ENCODE results near the gene HCN2.

Gene HCN2

GRCh38 chr19:589693-590395 is at the start of gene HCN2:
Gene HCN2 (plus strand): TSS chr19:589881. CDS start chr19:589946, 65 bp downstream.
- DNase-seq, result no peak

DNA sequence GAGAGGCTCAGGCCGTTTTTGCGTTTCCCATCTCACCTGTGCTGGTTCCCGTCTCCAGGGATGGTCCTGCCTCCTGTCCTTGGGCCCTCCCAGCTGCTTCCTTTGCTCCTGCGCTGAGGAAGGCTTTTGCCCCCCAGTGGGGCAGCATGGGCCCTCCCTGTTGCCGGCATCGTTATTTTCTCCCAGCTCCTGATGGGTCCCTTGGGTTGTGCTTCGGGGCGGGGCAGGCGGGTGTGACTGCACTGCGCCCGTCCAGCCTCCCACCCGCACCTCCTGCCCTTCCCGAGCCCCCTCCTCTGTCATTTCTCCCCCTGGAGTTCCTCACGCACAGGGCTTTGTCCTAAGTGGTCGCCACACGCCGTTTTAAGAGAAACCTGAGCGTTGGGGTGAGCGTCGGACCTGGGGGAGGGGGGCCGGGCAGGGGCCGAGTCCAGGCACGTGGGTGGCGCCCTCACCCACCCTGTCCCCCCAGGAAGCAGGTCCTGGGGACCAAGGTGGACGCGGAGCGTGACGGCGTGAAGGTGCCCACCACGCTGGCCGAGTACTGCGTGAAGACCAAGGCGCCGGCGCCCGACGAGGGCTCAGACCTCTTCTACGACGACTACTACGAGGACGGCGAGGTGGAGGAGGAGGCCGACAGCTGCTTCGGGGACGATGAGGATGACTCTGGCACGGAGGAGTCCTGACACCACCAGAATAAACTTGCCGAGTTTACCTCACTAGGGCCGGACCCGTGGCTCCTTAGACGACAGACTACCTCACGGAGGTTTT is 48.6 kb upstream of the HCN2 start:
- no peak for DNase-seq

DNA sequence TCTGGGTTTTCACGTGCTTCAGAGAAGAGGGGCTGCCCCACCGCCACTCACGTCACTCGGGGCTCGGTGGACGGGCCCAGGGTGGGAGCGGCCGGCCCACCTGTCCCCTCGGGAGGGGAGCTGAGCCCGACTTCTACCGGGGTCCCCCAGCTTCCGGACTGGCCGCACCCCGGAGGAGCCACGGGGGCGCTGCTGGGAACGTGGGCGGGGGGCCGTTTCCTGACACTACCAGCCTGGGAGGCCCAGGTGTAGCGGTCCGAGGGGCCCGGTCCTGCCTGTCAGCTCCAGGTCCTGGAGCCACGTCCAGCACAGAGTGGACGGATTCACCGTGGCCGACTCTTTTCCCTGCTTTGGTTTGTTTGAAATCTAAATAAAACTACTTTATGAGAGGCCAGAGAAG is 48.0 kb upstream of the HCN2 start:
- no peak for DNase-seq

DNA sequence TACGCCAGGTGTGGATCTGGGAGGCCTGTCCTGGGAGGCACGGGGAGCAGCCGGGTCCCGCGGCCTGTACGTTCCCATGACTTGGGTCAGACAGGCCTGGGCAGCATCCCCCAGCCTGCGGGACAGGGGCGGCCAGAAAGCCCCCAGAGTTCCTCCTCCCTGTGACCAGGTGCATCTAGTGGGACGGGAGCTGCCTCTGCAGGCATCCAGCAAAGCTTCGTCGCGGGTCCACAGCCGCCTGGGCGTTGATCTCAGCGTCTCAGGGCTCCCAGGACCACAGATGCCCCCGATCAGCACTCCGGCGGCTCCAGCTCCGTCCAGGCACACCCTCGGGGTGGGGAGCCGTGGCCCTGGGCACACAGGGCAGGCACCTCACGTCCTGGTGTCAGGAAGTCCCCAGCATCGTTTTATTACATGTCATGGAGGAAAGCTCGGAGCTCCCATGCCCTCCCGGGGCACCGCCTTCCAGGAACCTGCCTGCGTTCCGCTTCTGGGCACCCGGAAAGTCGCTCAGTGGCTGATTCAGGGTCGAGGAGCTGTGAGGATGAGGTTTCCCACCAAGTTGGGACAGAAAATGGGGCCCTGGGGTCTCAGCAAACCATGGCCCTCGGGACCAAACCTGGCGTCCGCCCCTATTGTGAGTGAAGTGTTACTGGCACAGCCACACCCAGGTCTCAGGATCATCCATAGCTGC is 47.4 kb upstream of the HCN2 start:
- no peak for DNase-seq

DNA sequence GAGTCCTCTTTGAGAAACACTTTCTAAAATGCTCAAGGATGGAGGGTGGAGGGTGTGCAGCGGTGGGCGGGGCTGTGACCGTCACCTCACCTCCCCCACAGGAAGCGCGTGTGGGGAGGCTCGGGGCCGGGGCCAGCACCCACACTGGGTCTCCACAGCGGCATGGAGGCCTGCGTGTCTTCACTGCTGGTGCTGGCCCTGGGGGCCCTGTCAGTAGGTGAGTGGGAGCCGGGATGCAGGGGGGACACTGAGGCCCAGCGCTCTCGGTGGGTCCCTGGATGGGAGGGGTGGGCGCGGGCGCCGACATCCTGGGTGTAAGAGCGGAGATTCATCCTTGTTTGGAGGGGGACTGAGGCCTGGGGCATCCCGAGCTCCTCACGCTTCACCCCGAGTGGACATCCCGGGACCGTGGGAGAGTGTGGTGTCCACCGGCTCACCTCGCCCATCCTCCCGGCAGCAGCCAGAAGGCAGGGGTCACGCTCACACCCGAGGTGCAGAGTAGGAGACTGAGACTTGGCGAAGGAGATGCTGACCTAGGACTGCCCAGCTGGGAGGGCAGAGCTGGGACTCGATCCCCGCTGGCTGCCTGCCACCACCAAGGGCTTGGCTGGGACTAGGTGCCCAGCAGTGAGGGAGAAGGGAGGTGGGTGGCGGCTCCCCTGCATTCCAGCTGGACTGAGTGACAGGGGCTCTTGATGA is 45.6 kb upstream of the HCN2 start, which contains the start of gene GZMM:
GZMM (plus strand) TSS at position 144 of the 699 bp plus-strand sequence; CDS start at position 163, 19 bp downstream.
- DNase-seq, result peak; percentile 73

GRCh38 chr19:547117-547516 is 42.6 kb upstream of the HCN2 start:
- no peak for DNase-seq

DNA sequence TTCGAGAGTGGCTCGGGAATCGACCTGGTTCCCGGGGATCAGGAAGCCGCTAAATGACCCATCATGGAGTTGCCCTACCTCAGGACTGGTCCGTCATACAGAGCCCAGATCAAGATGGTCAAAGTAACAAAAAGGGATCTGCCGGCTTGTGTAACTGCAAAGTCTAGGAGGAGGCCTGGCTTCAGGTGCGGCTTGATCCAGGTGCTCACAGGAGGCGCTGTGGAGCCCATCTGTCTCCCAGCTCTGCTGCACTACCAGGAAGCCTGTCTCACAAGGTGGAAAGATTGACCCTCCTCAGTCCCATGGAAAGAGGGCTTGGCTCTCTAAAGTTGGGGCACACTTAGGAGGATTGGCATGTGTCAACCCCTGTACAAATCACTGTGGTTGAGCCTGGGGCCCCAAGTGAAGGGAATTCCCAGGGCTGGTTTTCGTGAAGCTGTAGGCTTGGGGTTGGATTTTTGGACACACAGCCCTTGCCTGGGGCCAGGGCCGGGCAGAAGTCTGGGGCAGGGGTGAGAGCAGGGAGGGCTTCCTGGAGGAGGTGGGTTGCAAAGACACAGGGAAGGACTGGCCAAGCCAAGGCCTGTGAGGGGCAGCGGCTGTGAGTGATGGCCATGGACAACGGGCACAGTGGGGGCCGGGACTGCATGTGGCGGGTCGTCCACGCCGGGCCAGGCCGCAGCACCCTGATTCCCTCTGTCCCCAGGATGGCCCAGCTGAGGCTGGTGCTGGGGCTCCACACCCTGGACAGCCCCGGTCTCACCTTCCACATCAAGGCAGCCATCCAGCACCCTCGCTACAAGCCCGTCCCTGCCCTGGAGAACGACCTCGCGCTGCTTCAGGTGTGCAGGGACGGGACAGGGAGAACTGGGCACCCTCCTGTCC is 41.6 kb upstream of the HCN2 start:
- no peak for DNase-seq

DNA sequence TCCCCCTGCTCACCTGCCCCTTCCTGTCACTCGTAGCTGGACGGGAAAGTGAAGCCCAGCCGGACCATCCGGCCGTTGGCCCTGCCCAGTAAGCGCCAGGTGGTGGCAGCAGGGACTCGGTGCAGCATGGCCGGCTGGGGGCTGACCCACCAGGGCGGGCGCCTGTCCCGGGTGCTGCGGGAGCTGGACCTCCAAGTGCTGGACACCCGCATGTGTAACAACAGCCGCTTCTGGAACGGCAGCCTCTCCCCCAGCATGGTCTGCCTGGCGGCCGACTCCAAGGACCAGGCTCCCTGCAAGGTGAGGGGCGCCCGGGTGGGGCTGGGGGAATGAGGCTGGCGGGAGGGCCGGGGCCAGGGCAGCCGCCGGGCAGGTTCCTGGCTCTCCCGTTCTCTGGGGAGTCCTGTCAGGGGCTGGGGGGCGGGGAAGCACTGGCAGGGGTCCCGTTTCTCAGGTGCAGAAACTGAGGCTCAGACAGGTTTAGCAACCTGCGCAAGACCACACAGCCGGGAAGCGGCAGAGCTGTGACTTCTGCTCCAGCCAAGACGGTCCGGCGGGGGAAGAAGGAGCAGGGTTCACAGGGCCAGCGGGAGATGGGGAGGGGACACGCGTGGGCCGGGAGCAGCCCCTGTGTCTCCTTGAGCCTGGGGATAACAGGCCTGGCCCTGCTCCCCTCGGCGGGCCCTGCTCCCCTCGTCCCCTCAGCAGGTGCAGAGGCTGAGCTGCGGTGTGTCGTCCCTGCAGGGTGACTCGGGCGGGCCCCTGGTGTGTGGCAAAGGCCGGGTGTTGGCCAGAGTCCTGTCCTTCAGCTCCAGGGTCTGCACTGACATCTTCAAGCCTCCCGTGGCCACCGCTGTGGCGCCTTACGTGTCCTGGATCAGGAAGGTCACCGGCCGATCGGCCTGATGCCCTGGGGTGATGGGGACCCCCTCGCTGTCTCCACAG is 40.5 kb upstream of the HCN2 start:
- no peak for DNase-seq

DNA sequence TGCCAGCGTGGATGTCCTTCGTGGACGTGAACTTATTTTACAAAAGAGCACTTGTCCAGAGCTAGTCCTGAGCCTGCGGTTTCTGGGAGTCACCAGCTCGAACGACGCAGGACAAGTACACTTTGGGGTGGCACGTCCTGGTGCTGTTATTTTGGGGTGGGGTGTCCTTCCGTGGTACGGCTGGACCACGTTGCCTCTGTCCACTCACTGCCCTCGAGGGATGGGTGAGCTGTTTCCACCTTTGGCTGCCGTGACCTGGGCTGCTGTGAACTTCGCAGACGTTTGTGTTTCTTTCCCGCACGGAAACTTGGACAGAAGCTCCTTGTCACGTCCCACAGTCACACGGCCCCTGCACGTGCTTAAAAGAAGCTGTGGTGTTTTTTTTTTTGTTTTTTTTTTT is 34.9 kb upstream of the HCN2 start:
- no peak for DNase-seq

DNA sequence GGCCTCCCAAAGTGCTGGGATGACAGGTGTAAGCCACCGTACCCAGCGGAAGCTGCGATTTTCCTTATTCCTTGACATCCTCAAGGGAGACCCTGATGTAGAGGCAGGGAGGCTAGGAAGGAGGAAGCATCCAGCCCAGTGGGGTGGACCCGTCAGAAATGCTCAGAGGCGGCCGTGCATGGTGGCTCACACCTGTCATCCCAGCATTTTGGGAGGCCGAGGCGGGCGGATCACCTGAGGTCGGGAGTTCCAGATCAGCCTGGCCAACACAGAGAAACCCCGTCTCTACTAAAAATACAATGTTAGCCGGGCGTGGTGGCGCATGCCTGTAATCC is 34.2 kb upstream of the HCN2 start:
- no peak for DNase-seq

GRCh38 chr19:556611-557382 is 32.9 kb upstream of the HCN2 start:
- DNase-seq, result no peak

DNA sequence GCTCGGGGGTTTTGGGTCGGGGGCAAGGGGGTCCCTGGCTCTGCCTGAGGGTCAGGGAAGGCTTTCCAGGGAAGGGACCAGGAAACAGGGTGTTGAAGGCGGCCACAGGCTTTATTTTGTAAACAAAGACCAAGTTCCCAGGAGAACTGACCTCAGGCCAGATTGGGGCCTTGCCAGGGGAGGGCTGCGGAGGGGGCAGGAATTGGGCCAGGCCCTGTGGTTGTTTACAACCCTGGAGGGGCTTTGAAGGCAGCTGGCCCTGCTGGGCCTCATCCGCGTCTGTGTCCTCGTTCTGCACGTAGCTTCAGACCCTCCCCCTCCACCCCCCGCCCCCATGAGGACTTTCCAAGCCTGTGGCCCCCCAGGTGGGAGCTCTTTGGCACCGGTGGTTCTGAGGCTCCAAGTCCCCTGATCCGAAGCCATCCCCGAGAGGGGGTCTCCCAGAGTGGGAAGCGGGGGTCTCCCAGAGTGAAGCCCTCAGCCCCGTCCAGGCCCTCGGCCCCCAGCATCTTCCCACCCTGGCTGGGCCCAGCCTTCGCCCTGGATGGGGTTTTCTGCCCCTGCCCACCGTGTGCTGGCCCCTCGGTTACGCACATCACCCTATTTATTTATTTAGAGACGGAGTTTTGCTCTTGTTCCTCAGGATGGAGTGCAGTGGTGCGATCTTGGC is 30.8 kb upstream of the HCN2 start:
- no peak for DNase-seq

DNA sequence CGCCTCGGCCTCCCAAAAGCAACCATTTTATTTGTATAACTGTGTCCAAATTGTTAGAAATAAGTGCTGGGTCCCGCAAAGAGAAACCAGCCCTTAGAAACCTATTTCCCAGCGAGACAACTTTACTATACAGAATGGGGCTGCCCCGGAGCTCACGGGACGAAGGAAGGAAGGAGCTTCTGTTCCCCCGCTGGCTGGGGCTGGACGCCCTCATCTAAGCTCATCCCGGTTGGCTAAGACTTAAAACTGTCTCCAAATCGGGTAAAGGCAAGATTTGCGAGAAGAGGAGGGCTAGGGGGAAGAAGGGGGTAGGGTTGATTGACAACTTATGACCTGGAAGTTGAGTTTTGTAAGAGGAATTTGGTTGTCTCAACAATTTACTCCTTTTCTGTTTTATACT is 29.6 kb upstream of the HCN2 start:
- DNase-seq, result no peak

DNA sequence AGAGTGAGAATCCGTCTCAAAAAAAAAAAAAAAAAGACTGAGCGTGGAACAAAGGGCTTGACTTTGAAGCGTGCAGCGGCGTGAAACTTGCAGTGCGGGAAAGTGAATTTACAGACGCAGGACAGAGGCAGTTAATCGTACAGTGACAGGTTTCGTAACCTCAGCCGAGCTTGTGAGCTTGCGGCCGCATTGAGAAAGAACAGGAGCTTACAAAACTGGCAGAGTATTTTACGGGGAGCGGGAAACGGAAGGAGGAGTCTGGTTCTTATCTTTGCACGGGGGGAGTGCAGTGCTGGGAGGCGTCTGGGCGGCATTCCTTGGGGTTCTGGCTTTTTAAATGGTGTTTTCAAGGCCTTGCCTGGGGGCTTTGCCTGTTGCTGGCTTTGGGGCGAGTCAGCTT is 23.3 kb upstream of the HCN2 start:
- no peak for DNase-seq

GRCh38 chr19:566844-567243 is 22.8 kb upstream of the HCN2 start:
- DNase-seq, result no peak

DNA sequence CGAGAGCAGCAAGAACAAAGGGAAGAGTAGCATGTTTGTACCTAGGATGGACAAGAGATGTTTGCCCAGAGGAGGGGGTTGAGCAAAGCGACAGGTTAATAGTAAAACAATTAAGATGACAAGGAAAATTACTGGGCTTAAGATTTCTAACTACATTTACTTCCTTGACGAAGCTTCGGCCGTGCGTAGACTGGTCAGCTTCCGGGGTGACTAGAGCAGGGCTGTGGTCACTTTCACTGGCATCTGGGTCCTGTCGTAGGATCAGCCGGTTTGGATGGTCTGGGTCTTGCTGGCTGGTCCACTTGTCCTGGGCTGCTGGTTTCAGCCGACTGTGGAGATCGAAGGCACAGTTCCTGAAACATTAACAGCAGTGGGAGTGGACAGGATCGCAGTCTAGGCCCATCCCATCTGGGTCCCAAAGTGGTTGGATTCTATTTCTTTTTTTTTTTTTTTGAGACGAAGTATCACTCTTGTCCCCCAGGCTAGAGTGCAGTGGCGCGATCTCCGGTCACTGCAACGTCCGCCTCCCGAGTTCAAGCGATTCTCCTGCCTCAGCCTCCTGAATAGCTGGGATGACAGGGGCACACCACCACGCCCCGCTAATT is 22.3 kb upstream of the HCN2 start:
- no peak for DNase-seq

DNA sequence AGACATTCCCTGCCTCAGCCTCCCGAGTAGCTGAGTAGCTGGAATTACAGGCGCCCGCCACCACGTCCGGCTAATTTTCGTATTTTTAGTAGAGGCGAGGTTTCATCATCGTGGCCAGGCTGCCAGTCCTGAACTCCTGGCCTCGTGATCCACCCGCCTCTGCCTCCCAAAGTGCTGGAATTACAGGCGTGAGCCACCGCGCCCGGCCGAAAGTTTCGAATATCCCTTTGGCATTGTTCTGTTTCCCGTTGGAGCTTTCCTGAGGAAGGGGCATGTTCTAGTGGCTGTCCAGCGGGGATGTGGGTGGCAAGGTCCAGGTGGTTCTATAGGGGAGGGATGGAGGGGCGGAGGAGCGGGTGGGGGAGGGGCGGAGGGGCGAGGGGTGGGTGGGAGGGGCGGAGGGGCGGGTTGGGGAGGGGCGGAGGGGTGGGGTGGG is 19.4 kb upstream of the HCN2 start:
- DNase-seq, result no peak

GRCh38 chr19:570937-571565 is 18.6 kb upstream of the HCN2 start:
- peak; percentile 50 for DNase-seq

GRCh38 chr19:571566-571974 is 18.1 kb upstream of the HCN2 start:
- no peak for DNase-seq

All from stimulated activated CD4-positive, alpha-beta T cell treated with anti-CD3 and anti-CD28 coated beads, Interleukin-4, amount 100 ng/mL, for 24 hours (primary cell).